Activated CD4-positive, alpha-beta T cell treated with anti-CD3 and anti-CD28 coated beads, Interleukin-2, amount 10 ng/mL, durations not matched to agents 7 days and 5 days (primary cell): ENCODE results near the gene ACOXL. TPM values are rescaled to one million over a fixed set of nuclear protein-coding genes. Genes with fewer than 3 reads are reported as not detected.

Experiments
- CTCF ChIA-PET: fragments of 350-600 bp; sonication (Branson Sonifier 250); formaldehyde crosslinking; loops from one replicate; lab custom pipeline; 2021; ENCODE audit warnings: antibody characterized with exemption; lab: Charles Lee
- POLR2A ChIA-PET: fragments of 350-600 bp; sonication (Branson Sonifier 250); formaldehyde crosslinking; loops from one replicate; lab custom pipeline; 2021; ENCODE audit warnings: antibody characterized with exemption; lab: Charles Lee
- DNase-seq: peaks from one replicate; pipeline ENCODE4 v3.0.0-alpha.2; 2020
- H3K27ac Mint-ChIP-seq: one replicate; pipeline ENCODE4 v1.8.0; 2021; ENCODE audit warnings: mild to moderate bottlenecking, moderate library complexity, mixed read lengths
- H3K27me3 Mint-ChIP-seq: one replicate; pipeline ENCODE4 v1.8.0; 2021; ENCODE audit warnings: mixed read lengths
- H3K36me3 Mint-ChIP-seq: one replicate; pipeline ENCODE4 v1.8.0; 2021; ENCODE audit warnings: low read depth, mixed read lengths
- H3K4me1 Mint-ChIP-seq: one replicate; pipeline ENCODE4 v1.8.0; 2021; ENCODE audit warnings: mixed read lengths
- H3K4me3 Mint-ChIP-seq: one replicate; pipeline ENCODE4 v1.8.0; 2021; ENCODE audit warnings: mild to moderate bottlenecking, moderate library complexity, mixed read lengths
- H3K9me3 Mint-ChIP-seq: one replicate; pipeline ENCODE4 v1.8.0; 2021; ENCODE audit warnings: mixed read lengths
- total RNA-seq, 2 experiments: library from RNA; stranded (reverse); gene quantifications; one replicate each; pipeline ENCODE4 v1.2.3, GENCODE V29; 2021

The ACOXL gene
- total RNA-seq, 2 experiments from 2014 or later, result 0.15 TPM; not detected in 1

DNA sequence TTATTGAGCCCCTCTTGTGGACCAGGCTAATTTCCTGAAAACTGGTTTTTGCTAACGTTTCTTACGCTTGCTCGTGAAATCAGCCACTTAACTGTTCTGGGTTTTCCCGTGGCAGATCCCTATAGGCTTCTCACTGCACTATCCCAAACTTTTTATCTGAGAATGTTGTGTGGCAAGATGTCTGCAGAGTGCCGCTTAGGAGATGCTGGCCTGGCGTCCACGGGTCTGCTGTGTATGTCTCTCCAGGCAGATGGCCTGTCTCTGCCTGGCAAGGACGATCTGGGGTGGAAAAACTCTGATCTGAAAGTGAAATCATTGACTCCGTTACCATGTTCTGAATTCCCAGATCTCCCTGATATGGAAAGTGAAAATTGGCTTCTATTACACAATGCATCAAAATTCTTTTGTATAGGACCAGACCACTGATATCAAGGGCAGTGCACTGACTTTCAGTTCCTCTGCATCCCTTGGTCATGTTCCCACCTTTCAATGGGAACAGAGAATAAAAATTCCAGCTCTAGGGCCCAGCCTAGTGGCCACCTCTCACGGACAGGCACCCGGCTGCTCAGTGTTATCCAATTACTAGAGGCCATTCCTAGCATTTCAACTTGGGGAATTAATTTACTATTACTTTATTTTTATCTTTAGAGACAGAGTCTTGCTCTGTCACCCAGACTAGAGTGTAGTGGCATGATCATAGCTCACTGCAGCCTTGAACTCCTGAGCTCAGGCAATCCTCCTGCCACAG is 154.6 kb downstream of the ACOXL start:
- peaks cover 5% of the 10 kb centered on the region for H3K36me3 Mint-ChIP-seq
- DNase-seq, result no peak
- ChIA-PET CTCF (no interaction called here), POLR2A (no interaction called here)
- H3K4me1 Mint-ChIP-seq, result no peaks in the 10 kb centered on the region
- no peak overlapping the region for H3K27ac Mint-ChIP-seq
- no peak overlapping the region for H3K4me3 Mint-ChIP-seq
- H3K9me3 Mint-ChIP-seq, result peaks cover 7% of the 10 kb centered on the region
- H3K27me3 Mint-ChIP-seq, result peaks cover 35% of the 10 kb centered on the region

GRCh38 chr2:110888411-110888810 is 156.0 kb downstream of the ACOXL start:
- H3K4me1 Mint-ChIP-seq, result no peaks in the 10 kb centered on the region
- no peak overlapping the region for H3K27ac Mint-ChIP-seq
- peaks cover 6% of the 10 kb centered on the region for H3K9me3 Mint-ChIP-seq
- no peak for DNase-seq
- peaks cover 3% of the 10 kb centered on the region for H3K36me3 Mint-ChIP-seq
- H3K4me3 Mint-ChIP-seq, result no peak overlapping the region
- ChIA-PET POLR2A (no interaction called here), CTCF (no interaction called here)
- peaks cover 35% of the 10 kb centered on the region for H3K27me3 Mint-ChIP-seq

DNA sequence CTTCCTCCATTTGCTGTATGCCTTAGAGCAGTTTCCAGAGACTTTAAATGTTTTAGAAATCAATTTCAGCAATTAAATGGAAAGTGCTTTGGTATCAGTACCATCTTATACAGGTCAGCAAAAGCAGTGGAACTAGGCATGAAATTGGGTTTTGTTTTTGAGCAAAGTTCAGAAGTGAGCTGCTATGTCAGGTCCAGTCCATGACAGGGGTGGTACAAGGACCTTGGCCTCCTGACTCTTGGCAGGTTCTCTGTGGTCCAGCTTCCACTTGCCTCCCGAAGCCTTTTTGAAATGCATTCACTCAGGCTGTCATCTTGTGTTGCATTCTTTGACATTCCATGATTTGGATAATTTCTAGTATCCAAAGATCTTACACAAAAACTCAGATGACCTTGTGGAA is 159.3 kb downstream of the ACOXL start:
- peaks cover 3% of the 10 kb centered on the region for H3K36me3 Mint-ChIP-seq
- ChIA-PET POLR2A (no interaction called here), CTCF (no interaction called here)

GRCh38 chr2:110896226-110896625 is 163.9 kb downstream of the ACOXL start:
- H3K9me3 Mint-ChIP-seq, result peaks cover 6% of the 10 kb centered on the region
- no peak for DNase-seq
- peaks cover 37% of the 10 kb centered on the region for H3K27me3 Mint-ChIP-seq
- ChIA-PET CTCF (no interaction called here), POLR2A (no interaction called here)
- H3K4me3 Mint-ChIP-seq, result no peak overlapping the region
- H3K36me3 Mint-ChIP-seq, result no peaks in the 10 kb centered on the region
- no peak overlapping the region for H3K27ac Mint-ChIP-seq
- no peaks in the 10 kb centered on the region for H3K4me1 Mint-ChIP-seq

More for the DNA sequence above, 159.3 kb downstream of the ACOXL start:
- H3K9me3 Mint-ChIP-seq, result peaks cover 8% of the 10 kb centered on the region
- DNase-seq, result no peak
- H3K27ac Mint-ChIP-seq, result no peak overlapping the region
- no peaks in the 10 kb centered on the region for H3K4me1 Mint-ChIP-seq
- no peak overlapping the region for H3K4me3 Mint-ChIP-seq
- H3K27me3 Mint-ChIP-seq, result peaks cover 41% of the 10 kb centered on the region

DNA sequence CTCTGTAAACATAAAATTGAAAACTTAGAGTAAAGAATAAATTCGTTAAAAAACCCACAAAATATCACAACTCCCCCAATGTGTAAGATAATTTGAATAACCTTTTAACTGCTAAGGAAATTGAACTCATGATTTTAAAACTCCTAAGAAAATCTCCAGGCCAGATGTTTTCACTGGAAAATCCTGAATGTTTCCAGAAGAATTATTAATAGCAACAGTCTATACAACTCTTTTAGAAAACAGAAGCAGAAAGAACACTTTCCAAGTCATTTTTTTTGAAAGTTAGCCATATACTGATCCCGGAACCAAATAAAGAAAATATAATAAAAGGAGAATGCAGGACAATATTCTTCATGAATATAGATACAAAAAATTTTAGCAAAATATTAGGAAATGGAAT is 165.6 kb downstream of the ACOXL start:
- no peak for DNase-seq
- Mint-ChIP-seq H3K9me3 (peaks cover 3% of the 10 kb centered on the region), H3K4me3 (no peak overlapping the region), H3K27me3 (peaks cover 32% of the 10 kb centered on the region), H3K4me1 (no peaks in the 10 kb centered on the region), H3K27ac (no peak overlapping the region), H3K36me3 (no peaks in the 10 kb centered on the region)
- ChIA-PET POLR2A (no interaction called here), CTCF (no interaction called here)

GRCh38 chr2:110900191-110900590 is 167.8 kb downstream of the ACOXL start:
- H3K9me3 Mint-ChIP-seq, result peaks cover 3% of the 10 kb centered on the region
- peaks cover 26% of the 10 kb centered on the region for H3K27me3 Mint-ChIP-seq
- ChIA-PET POLR2A (no interaction called here), CTCF (no interaction called here)
- no peak overlapping the region for H3K4me3 Mint-ChIP-seq
- peaks cover 4% of the 10 kb centered on the region for H3K4me1 Mint-ChIP-seq
- H3K27ac Mint-ChIP-seq, result no peak overlapping the region
- no peaks in the 10 kb centered on the region for H3K36me3 Mint-ChIP-seq
- DNase-seq, result no peak

DNA sequence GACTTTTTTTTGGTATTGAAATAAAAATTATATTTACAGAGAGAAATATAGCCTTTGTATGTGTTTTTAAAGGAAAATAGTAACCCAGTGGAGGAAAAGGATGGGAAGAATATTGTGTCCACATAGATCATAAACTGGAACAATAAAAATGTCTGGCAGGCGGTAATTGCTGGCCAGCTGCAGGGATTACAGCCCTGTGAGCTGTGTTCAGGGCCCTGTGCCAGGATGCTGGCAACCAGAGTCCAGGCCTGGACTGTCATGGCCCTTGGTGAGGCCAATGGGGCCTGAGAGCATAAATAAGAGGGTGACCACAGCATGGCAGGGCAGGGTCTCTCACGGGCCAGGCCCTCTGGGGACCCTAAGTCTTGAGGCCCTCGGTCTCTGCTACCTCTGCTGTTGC is 171.2 kb downstream of the ACOXL start:
- ChIA-PET CTCF (no interaction called here), POLR2A (no interaction called here)
- Mint-ChIP-seq H3K4me1 (peaks cover 4% of the 10 kb centered on the region), H3K4me3 (no peak overlapping the region), H3K36me3 (no peaks in the 10 kb centered on the region), H3K27me3 (peaks cover 8% of the 10 kb centered on the region), H3K9me3 (no peaks in the 10 kb centered on the region), H3K27ac (no peak overlapping the region)
- no peak for DNase-seq

- peaks cover 6% of the 10 kb centered on the region for H3K27me3 Mint-ChIP-seq
- no peak for DNase-seq
- ChIA-PET POLR2A (no interaction called here), CTCF (no interaction called here)
- H3K4me3 Mint-ChIP-seq, result no peak overlapping the region
- H3K36me3 Mint-ChIP-seq, result no peaks in the 10 kb centered on the region
- H3K4me1 Mint-ChIP-seq, result peaks cover 4% of the 10 kb centered on the region
- H3K27ac Mint-ChIP-seq, result no peak overlapping the region
- H3K9me3 Mint-ChIP-seq, result no peaks in the 10 kb centered on the region
Measured at GRCh38 chr2:110904116-110904778, 171.9 kb downstream of the ACOXL start.

DNA sequence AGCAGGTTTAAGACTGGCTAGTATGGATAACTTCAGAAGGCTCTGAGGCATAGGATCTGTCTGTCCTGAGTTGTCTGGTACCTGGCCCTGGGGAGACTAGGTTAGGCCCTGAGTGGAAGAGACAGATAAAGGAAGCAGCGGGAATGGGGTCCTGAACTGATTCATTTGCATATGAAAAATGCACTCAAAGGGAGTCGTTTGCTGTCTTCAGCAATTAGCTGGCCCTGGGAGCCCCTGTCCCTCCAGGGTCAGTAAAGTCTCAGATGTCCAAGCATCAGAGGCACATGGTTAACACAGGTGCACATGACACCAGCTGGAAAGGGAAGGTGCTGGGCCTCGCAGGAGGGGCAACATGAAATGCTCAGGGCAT is 172.4 kb downstream of the ACOXL start:
- peaks cover 5% of the 10 kb centered on the region for H3K27me3 Mint-ChIP-seq
- peaks cover 4% of the 10 kb centered on the region for H3K4me1 Mint-ChIP-seq
- H3K4me3 Mint-ChIP-seq, result no peak overlapping the region
- H3K9me3 Mint-ChIP-seq, result no peaks in the 10 kb centered on the region
- CTCF ChIA-PET, result no interaction called here
- no peak for DNase-seq
- H3K27ac Mint-ChIP-seq, result no peak overlapping the region
- POLR2A ChIA-PET, result no interaction called here
- no peaks in the 10 kb centered on the region for H3K36me3 Mint-ChIP-seq

DNA sequence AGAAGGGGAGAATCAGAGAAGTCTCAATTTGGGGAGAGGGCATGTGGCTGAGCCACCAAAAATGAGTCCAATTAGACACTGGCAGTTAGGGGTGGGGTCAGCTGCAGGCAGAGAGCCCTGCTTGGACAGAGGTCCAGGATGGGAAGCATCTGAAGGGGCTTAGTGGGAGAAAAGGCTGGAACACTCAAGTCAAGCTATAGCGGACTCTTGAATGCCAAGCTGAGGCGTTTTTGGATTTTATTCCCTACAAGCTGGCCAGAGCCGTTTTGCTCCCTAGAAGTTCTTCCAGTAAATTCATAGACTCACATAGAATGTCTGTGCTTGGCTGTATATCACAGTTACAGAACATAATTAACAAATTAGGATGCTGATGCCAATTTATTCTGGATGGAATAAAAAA is 172.8 kb downstream of the ACOXL start:
- Mint-ChIP-seq H3K4me1 (peaks cover 4% of the 10 kb centered on the region), H3K4me3 (no peak overlapping the region), H3K9me3 (no peaks in the 10 kb centered on the region), H3K27ac (no peak overlapping the region), H3K36me3 (no peaks in the 10 kb centered on the region), H3K27me3 (peaks cover 5% of the 10 kb centered on the region)
- POLR2A ChIA-PET, result no interaction called here
- CTCF ChIA-PET, result no interaction called here
- DNase-seq, result no peak

GRCh38 chr2:110906613-110907298 is 174.4 kb downstream of the ACOXL start:
- DNase-seq, result no peak
- H3K4me3 Mint-ChIP-seq, result no peak overlapping the region
- peaks cover 6% of the 10 kb centered on the region for H3K4me1 Mint-ChIP-seq
- CTCF ChIA-PET, result no interaction called here
- POLR2A ChIA-PET, result no interaction called here
- no peaks in the 10 kb centered on the region for H3K36me3 Mint-ChIP-seq
- peaks cover 7% of the 10 kb centered on the region for H3K9me3 Mint-ChIP-seq
- no peak overlapping the region for H3K27ac Mint-ChIP-seq
- H3K27me3 Mint-ChIP-seq, result peaks cover 3% of the 10 kb centered on the region

DNA sequence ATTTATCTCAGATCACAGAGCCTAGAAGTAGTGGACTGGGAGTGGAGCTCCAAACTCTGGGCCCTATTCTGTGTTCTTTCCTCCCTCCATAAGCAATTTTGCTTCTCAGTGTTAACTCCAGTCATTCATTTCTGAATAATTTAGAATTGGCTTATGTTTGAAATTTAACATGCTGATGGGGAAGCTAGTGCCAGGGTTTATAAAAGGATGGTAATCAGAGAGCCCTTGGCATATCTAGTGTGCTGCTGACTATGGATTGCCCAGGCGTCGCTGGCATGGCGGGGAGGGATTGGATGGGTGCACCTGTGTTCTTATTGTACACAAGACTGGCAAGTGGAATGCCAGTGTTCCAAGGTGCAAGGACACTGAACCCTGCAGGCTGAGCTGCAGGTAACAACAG is 177.1 kb downstream of the ACOXL start:
- H3K9me3 Mint-ChIP-seq, result peaks cover 17% of the 10 kb centered on the region
- no peak for DNase-seq
- no peak overlapping the region for H3K27ac Mint-ChIP-seq
- peaks cover 4% of the 10 kb centered on the region for H3K4me1 Mint-ChIP-seq
- POLR2A ChIA-PET, result no interaction called here
- no peak overlapping the region for H3K4me3 Mint-ChIP-seq
- CTCF ChIA-PET, result no interaction called here
- H3K27me3 Mint-ChIP-seq, result peaks cover 14% of the 10 kb centered on the region
- H3K36me3 Mint-ChIP-seq, result no peaks in the 10 kb centered on the region

DNA sequence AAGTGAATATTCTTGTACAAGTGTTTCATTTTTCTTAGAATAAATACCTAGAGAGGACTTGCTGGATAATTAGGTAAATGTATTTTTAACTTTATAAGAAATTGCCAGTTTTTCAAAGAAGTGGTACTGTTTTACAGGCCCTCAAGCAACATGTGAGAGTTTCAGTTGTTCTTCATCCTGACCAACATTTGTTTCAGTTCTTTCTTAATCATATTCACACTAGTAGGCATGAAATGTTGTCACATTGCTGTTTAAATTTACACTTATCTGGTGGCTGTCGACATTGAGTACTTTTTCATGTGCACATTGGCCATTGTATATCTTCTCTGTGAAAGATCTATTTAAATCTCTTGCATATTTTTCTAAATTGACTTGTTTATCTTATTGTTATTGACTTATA is 178.1 kb downstream of the ACOXL start:
- Mint-ChIP-seq H3K27ac (no peak overlapping the region), H3K36me3 (no peaks in the 10 kb centered on the region), H3K27me3 (peaks cover 17% of the 10 kb centered on the region), H3K4me1 (peaks cover 2% of the 10 kb centered on the region), H3K9me3 (peaks cover 17% of the 10 kb centered on the region), H3K4me3 (no peak overlapping the region)
- DNase-seq, result no peak
- ChIA-PET CTCF (no interaction called here), POLR2A (no interaction called here)
